GF-D8 (cell line): ENCODE results near the gene CAMK4.

ENCODE experiments used
- DNase-seq: peaks from one replicate; lab custom pipeline; 2025; lab: John Stamatoyannopoulos, UW

CAMK4 gene

GRCh38 chr5:111493031-111493430 lies 268.8 kb downstream of the CAMK4 start:
- no peak for DNase-seq

GRCh38 chr5:111494355-111494999 lies 270.3 kb downstream of the CAMK4 start:
- DNase-seq: no peak

DNA sequence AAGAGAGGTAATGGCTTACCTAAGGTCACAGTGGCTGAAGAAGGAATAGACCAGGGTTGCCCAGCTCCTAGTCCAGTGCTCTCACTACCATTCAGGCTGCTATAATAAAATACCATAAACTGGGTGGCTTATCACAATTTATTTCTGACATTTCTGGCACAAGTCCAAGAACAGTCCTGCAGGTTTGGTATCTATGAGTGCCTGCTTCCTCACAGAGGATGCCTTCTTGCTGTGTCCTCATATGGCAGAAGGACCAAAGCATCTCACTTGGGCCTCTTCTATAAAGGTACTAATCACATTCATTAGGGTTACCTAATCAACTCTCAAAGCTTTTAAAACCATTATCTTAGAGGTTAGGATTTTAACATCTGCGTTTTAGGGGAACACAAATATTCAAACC lies 271.0 kb downstream of the CAMK4 start:
- DNase-seq: no peak

DNA sequence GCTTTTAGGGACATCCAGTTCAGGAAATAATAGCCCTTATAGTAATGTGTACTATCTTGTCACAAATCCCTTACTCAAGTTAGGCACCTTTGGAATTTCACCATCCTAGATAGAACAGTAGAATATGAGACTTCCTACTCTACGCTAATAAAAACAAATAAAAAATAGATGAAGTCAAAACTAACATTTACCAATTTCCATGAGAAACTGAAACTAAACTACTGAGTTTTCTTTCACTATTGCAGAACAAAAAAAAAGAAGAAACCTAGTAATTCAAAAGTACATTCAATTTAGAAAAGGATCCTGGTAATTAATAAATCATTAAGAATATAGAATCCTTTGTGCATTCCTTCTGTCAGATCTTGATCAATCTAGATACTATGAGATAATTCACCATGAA lies 274.2 kb downstream of the CAMK4 start:
- no peak for DNase-seq

- DNase-seq: no peak
Observed at GRCh38 chr5:111502956-111503355, 278.8 kb downstream of the CAMK4 start.

- no peak for DNase-seq
Observed at GRCh38 chr5:111505096-111505495, 280.9 kb downstream of the CAMK4 start.

GRCh38 chr5:111507276-111507675 lies 283.1 kb downstream of the CAMK4 start:
- DNase-seq: no peak

GRCh38 chr5:111509119-111509518 lies 284.9 kb downstream of the CAMK4 start:
- no peak for DNase-seq

GRCh38 chr5:111511174-111511830 lies 287.1 kb downstream of the CAMK4 start:
- DNase-seq: no peak

- no peak for DNase-seq
Observed at GRCh38 chr5:111511831-111512374, 287.7 kb downstream of the CAMK4 start.

DNA sequence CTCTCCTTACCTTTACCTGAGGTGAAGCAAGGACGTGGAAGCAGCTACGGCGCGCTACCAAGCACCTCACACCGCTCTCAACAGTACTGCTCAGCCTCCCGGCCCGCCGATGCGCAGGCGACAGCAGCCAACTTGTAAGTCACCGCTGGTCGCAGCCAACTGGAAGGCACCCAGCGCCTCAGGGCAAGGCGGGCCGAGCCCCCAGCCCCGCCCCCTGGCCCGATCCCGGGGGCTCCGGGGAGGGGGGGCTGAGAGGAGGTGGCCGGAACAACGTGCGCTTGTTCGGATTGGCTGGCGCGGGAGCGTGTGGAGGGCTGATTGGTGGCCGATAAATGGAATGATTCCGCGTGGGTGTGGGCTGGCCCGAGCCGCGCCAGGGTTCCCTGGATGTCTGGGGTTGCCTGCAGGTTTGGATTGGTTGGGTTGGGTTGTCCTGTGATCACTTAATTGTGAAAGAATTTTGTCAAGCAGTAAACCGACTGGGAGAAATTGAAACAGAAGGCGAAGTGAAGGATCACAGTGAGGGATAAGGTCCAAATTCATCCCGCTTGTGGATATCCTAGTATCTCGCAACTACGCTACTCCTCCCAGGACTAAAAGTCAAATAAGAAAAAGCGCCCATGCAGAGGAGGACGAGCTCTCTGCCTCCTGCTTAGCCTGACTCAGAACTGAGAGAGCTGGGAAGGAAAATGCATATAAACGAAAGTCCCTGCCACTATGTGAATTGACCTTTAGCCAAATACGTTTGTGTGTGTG lies 288.4 kb downstream of the CAMK4 start, which contains the start of gene STARD4:
Gene STARD4, minus strand, starts transcription at position 161 of the 756 bp plus-strand sequence. CDS start 5,102 bp downstream, outside the sequence.
- DNase-seq: no peak

- no peak for DNase-seq
Observed at GRCh38 chr5:111513131-111513520, 288.9 kb downstream of the CAMK4 start.

DNA sequence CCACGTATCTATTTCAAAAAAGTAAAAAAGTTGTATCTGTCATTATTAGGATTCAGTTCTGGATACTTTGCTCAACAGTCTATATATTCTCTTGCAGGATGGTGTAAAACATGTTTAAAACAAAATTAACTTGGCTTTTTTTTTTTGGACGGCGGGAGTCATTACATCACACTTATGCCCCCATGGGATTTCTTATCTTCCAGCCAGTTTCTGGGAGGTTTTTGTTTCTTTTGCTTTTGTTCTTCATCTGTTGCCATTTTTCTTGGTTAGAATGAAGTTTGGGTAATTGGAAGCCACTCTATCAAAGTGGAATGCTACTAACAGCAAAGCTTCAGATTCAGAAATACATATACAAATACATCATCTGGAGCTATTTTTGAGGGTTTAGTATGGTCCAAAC lies 289.9 kb downstream of the CAMK4 start:
- no peak for DNase-seq

GRCh38 chr5:111517853-111518501 lies 293.8 kb downstream of the CAMK4 start:
- no peak for DNase-seq

GRCh38 chr5:111518777-111519176 lies 294.6 kb downstream of the CAMK4 start:
- no peak for DNase-seq

DNA sequence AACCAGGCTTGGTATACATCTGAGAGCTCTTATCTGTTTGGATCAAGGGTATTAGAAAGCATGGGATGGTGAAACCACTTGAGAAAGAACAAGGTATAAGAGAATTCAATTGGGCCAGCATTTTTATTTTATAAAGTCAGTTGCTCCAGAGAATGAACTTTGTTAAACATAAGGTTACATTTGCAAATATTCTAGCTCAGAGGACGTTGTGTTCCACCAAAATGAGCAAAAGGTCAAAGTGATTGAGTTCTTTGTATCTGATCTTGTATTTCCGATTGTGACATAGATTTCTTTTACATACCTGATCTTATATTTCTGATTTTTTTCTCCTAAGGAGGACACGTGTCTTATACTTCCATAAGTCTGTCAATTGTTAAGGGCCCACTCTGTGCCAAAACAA lies 296.7 kb downstream of the CAMK4 start:
- DNase-seq: no peak

- no peak for DNase-seq
Observed at GRCh38 chr5:111528056-111528455, 303.9 kb downstream of the CAMK4 start.

DNA sequence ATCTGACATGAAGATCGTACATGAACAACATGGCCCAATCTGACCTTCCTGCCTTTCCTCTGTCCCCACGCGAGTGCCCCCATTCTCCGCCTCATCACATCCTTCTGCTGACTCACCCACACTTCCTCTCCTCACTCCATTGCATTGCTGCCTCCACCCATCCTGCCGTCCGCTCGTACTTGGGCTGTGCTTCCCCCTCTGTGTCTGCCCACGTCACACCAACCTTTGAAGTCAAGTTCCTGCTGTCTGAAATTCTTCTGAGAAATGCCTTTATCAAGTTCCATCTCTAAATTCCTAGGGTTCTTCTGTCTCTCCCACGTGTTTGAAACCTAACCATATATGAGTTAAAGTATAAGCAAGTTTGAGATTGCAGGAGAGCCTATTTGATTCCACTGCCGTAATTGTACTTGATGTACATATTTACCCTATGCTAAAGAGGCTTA lies 306.1 kb downstream of the CAMK4 start:
- peak; percentile 49 for DNase-seq

- no peak for DNase-seq
Observed at GRCh38 chr5:111532886-111533582, 308.9 kb downstream of the CAMK4 start.

DNA sequence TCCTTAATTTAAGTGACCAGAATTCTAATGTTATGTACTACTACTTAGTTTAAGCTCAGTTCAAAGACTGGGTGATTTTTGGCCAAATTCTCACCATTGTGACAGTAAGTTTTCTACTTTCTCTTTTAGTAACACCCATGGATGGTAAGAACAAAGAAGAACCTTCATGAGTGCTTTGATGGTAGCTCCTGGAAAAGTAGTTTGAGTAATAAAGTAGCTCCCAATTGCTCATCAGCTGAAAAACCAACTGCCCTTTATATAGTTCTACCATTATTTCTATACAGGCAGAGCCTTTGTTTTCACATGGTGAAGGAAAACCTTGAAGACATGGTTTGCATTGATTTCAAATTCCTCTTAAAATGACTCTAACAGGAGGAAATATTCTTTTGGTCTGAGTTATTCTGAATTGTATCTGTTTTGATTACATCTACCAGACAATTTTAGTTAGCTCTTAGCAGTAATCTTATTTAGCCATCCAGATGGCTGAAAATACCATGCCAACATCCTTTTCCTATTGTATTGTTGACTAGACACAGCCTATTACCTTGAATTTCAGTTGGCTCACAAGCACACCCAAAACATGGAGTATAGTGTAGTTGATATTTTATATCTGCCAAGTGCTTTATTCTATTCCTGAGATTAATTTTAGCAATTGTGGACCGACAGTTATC lies 311.8 kb downstream of the CAMK4 start:
- DNase-seq: no peak
